ENCODE measurements around the gene A1CF. TPM values are rescaled to one million over a fixed set of nuclear protein-coding genes. Genes with fewer than 3 reads are reported as not detected.
"Not testable (repeated sequence)": the region's sequence is repeated elsewhere in the genome, so short reads cannot be mapped to it uniquely, and the experiment has no call there.

Gene A1CF
- total RNA-seq, 1 donor from 2014 or later: 0.16 TPM

DNA sequence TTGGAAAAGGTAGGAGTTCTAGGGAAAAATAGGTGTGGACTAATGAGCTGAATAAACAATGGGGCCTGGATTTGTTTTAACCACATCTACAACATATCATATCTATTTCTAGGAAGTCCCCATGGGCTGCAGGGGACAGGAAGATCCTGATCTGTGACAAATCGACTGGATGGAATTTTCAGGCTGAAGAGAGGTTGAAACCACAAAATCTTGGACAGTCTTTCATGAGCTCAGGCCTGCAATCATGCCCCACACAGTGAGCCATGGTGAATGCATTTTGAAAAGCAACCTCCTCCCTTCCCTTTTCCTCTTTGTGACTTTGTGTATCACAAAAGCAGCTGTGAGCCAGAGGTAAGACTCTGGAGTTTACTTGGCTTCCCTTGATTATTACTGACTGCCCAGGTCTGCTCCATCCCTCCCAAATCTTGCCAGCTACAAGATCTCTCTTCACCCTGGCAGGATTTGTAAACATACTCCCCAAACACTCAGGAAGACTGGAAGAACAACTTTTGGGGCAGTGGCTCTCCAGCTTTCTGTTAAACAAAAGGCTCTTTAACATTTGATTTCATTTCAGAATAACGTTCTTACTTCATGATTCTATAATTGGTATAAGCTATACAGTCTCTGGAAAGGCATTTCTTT lies 79.3 kb downstream of the A1CF start:
- DNase-seq (no peak), ATAC-seq (ENCODE audit: poor library complexity) (no peak)
- intact Hi-C loops (cut with DNase I): no loop called here

DNA sequence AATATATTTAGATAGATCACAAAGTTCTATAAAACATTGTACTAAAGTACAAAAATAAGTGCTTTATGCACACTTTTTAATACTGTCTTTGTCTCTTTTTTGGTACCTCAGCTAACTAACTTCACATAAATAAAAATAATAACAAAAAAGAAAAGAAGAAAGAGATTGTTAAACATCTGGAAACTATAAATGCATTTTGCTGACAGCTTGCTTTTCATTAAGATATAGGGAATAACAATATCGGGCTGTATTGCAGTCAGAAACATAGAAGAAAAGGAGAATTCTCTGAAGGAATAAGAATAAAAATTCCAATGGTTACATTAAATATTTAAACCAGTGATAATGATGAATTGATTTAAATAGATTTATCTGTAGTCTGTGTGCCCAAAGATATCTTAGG lies 85.8 kb downstream of the A1CF start:
- DNase-seq: no peak
- no peak for ATAC-seq (ENCODE audit: poor library complexity)
- intact Hi-C loops (cut with DNase I): no loop called here

DNA sequence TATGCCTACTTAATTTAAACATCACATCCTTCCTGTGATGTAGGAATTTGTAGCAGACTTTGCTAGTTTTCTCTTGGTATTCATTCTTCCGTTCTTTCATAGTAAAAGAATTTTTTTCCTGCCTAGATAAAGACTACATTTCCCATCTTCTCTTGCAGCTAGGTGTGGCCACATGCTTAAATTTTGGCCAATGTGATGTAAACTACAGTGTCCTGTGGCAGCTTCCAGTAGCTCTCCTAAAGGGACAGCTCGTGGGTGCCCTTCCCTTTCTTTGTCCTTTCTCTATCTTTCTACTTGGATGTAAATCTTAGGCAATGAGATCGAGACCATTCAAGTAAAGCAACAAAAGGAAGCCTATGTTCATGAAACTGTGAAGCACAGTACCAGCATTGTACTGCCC lies 87.1 kb downstream of the A1CF start:
- DNase-seq: no peak
- ATAC-seq (ENCODE audit: poor library complexity): no peak
- intact Hi-C loops (cut with DNase I): no loop called here

DNA sequence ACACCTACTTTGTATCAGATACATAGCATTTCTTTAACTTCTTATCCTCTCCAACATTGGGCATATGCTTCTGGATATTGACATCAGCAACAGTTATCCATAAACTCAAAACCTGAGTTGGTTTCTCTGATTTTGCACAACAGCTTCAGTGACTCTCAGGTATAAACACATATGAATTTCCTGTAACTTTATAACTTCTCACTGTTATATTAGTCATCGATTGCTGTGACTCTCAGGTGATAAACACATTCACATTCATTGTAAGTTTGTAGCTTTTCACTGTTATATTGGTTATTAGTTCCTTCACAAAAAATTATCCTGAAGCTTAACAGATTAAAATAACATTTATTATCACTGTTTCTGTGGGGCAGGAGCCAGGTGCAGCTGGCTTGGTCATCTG lies 88.7 kb downstream of the A1CF start:
- intact Hi-C loops (cut with DNase I): no loop called here
- no peak for ATAC-seq (ENCODE audit: poor library complexity)
- no peak for DNase-seq

DNA sequence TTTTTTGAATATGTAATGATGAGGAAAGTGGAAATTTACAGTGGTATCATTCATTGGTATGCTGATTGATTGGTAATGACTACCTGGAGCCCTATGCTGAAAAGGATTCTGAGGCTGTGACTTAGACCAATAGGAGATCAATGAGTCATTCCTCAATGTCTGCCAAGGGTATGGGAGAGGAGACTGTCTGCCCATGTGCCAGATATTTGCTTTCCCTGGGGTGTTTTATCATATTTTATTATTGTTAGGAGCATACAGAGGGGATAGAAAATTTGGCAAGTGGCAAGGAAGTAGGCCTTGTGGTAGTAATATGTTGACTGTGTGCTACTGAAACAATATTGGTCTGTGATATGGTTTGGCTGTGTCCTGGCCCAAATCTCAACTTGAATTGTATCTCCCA lies 90.9 kb downstream of the A1CF start:
- no peak for DNase-seq
- ATAC-seq (ENCODE audit: poor library complexity): no peak
- intact Hi-C loops (cut with DNase I): no loop called here

DNA sequence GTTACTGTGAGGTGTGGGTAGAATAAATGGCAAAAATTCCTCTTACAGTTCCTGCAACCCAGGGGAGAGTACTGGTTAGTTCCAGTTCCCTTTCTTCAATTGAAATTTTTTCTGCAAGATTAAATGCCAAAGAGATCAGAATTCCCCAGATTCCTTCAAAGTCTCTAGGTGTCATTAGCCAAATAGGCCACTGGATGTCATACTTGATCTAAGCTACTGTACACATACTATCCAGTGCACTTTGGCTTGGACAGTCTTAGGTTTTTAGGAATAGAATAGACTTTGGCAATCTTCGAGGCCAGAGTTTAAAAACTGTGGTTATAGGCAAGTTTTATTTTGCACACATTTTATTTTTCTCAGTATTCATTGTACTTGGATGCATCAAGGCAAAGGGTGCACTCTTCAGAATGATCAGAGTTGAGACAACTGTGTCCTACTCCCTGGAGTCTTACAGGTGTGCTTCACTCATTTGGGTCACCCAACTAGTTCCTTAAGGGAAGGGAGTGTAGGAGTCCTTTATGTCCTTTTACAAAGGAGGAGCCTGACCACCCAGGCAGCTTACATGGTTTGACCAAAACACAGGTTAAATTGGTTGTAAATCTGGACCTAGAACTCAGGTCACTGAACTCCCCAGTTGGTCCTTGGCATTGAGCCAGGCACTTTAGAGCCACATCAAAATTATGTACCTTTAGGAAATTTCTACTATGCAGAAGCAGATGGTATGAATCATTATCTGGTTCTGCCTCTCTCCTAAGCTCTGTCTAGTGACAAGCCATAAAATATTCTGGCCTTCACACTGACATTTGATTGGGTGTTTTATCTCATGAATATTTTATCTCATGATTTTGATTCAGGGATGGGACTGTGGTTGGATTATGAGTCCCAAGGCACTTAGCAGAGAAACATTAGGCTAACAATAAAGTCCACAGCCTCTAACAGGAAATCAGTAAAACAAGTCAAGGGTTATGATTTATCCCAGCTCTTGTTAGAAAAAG lies 96.2 kb downstream of the A1CF start:
- no peak for DNase-seq
- peak; percentile 81 for ATAC-seq (ENCODE audit: poor library complexity)

DNA sequence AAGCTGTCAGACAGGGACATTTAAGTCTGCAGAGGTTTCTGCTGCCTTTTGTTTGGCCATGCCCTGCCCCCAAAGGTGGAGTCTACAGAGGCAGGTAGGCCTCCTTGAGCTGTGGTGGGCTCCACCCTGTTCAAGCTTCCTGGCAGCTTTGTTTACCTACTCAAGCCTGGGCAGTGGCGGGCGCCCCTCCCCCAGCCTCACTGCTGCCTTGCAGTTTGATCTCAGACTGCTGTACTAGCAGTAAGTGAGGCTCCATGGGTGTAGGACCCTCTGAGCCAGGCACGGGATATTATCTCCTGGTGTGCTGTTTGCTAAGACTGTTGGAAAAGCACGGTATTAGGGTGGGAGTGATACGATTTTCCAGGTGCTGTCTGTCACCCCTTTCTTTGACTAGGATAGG lies 97.5 kb downstream of the A1CF start:
- intact Hi-C loops (cut with DNase I); ATAC-seq (ENCODE audit: poor library complexity): not testable (repeated sequence)

More for the DNA sequence above, 96.2 kb downstream of the A1CF start:
- intact Hi-C loops (cut with DNase I): no loop called here

DNA sequence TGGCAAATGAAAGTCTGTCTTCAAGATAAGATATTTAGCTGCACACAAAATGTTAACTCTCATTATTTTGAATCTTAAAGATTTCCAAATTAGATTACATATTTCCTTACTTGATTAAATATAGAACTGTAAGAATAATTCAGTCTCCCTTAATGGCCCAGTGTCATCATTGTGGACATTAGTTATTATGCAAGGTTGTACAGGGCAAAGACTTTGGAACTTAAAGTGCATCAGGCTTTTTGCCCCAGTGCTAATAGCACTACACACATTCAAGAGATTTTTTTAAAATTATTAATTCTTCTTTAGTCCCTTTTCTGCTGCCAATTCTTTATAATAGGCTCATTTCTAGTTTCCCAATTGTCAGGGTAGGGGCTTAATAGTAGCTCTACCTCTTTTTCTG lies 103.4 kb downstream of the A1CF start:
- ATAC-seq (ENCODE audit: poor library complexity); DNase-seq; intact Hi-C loops (cut with DNase I): not testable (repeated sequence)

More for the DNA sequence above, 97.5 kb downstream of the A1CF start:
- not testable (repeated sequence) for DNase-seq

DNA sequence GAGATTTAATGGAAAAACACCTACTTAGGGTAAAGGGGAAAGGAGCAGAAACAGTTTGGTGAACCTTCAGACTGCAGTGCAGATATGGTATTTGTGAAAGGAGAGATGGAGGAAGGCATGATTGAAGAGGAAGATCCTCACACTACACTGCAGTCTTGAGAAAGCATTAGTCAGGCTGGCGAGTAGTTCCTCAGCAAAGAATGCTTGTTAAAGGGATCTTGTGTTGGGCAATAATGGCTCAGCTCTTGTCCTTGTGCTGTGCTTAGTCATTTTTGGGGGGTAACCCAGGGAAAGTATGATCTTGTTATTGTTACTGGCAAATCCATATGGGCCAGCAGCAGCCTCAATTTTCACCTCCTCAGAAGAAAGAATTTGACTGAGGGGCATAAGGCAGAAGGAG lies 105.4 kb downstream of the A1CF start:
- ATAC-seq (ENCODE audit: poor library complexity); intact Hi-C loops (cut with DNase I); DNase-seq: not testable (repeated sequence)

DNA sequence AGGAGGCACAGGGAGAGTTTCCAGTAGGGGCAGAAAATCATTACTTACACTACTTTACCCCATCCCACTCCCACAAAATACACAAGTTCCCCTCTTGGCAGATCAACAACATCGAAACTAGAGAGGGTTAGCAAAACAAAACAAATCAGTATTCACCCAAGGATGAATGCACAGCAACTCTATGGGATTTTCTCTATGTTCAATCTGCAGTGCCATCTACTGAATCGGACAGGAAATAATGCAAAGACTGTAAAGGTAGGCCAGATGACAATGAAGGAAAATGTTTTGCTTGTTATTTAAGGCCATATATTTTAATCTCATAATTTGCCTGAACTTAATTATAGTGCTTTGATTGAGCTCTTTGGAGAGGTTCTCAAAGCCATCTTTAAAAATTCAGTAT lies 110.6 kb downstream of the A1CF start:
- DNase-seq; intact Hi-C loops (cut with DNase I): not testable (repeated sequence)
- ATAC-seq (ENCODE audit: poor library complexity): peak; percentile 56

DNA sequence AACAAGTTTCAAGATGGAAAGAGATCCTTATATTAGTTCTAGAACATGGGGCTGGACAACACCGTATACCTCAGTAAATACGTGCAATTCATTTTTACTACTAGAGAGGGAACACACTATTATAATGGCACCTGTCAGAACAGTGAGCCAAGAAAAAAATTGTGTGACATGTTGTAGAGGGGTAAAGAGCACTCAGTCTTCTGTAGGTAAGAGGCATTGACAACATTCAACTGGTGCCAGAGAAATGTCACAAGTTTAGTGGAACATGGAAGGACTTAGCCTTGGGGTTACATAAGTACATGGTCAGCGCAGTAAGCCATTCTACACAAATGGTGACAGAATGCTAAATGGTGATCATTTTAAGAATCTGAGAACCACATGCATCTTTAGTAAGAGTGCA lies 113.4 kb downstream of the A1CF start:
- DNase-seq; intact Hi-C loops (cut with DNase I); ATAC-seq (ENCODE audit: poor library complexity): not testable (repeated sequence)

DNA sequence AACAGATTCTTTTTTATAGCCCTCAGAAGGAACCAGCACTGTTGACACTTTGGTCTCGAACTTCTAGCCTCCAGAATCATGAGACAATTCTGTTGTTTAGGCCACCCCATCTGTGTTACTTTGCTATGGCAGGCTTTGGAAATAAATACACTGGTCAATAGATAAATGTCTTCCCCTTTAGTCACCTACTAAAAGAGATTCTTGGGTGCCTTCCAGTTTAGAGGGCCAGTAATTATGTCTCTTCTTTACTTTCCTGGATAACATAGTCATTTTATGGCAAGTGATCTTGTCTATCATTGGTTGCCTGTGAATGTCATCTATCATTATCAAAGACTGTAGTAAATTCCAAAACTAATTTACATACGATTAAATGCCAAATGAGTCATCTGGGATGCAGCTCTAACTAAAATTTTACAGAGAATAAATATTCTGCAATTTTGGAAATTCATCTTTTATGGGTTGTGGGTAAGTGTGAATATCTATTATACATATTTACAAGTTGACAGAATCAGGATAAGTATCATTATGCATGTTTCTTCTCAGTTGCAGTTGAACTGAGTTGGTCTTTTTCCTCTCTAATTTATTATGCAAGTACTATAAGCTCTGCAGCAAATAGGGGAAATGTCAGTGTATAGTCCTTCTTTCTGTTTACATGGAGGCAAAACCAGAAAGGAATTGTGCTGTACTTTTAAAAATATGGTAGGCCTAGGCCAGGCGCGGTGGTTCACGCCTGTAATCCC lies 118.5 kb downstream of the A1CF start:
- DNase-seq; intact Hi-C loops (cut with DNase I); ATAC-seq (ENCODE audit: poor library complexity): not testable (repeated sequence)

Other genes with a start within 250 kb of the A1CF start
- 2.6 TPM for gene ASAH2B, start 145.7 kb downstream of the A1CF start, total RNA-seq
- 28.2 TPM for gene PRKG1, start 188.9 kb upstream of the A1CF start, total RNA-seq

Data from Right ventricle myocardium superior (tissue), 1 donor.